BE2C (cell line): Measurements from ENCODE around the gene DENND6B.

Source experiments
- DNase-seq: peaks from one replicate; pipeline ENCODE4 v3.0.0-alpha.2; 2020
- H3K27me3 ChIP-seq: fragments of 250-450 bp; sonication (Bioruptor Pico); 2 replicates; pipeline ENCODE4 v1.5.1; 2020; ENCODE audit warnings: mild to moderate bottlenecking
- H3K36me3 ChIP-seq: fragments of 250-450 bp; sonication (Bioruptor Pico); 2 replicates; pipeline ENCODE4 v1.5.1; 2020; ENCODE audit warnings: mild to moderate bottlenecking
- H3K4me1 ChIP-seq: fragments of 250-450 bp; sonication (Bioruptor Pico); 2 replicates; pipeline ENCODE4 v1.5.1; 2020
- H3K4me3 ChIP-seq: 2 replicates; pipeline ENCODE4 v1.5.1; 2011; ENCODE audit warnings: low read depth, low read length
- H3K9me3 ChIP-seq: fragments of 250-450 bp; sonication (Bioruptor Pico); 2 replicates; pipeline ENCODE4 v1.5.1; 2020
- TF ChIP-seq, protein P1 (sequence below): IDR thresholded peaks from 2 replicates; pipeline ENCODE4 v1.5.1; 2012; ENCODE audit warnings: mild to moderate bottlenecking, low read depth, low read length

DENND6B gene

DNA sequence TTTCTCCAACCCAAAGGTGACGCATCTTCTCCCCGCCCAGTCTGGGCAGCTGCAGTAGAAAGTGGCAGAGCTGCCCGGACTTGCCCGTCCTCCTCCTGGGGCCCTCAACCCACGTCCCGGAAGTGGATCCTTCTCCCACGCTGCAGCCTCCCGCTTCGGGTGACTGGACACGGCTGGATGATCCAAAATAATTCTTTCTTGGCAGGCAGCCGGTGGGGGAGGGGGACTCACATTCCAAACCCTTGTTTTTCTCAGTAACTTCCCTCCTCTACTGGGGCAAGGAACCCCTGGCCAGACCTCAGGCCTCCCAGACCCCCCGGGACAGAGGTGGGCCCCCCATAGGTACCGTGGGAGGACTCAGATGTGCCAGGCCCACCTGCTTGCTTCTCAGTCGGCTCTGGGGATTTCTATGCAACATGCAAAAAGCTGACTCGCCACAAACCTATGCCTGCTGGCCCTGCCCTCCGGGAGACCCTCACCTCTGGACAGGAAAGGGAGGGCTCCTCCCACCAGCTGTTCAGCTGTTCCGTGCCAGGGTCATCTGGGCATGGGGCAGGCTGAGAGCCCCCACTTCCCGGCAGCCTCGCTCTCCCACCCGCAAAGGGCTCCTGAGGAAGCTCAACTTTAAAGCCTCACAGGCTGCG lies 20.8 kb downstream of the DENND6B start:
- Histone ChIP-seq H3K4me3 (peak overlapping the region; percentile 92), H3K27me3 (no peaks in the 10 kb centered on the region), H3K4me1 (peaks cover 61% of the 10 kb centered on the region), H3K36me3 (peaks cover 6% of the 10 kb centered on the region), H3K9me3 (no peaks in the 10 kb centered on the region)
- TF ChIP-seq, protein P1, sequence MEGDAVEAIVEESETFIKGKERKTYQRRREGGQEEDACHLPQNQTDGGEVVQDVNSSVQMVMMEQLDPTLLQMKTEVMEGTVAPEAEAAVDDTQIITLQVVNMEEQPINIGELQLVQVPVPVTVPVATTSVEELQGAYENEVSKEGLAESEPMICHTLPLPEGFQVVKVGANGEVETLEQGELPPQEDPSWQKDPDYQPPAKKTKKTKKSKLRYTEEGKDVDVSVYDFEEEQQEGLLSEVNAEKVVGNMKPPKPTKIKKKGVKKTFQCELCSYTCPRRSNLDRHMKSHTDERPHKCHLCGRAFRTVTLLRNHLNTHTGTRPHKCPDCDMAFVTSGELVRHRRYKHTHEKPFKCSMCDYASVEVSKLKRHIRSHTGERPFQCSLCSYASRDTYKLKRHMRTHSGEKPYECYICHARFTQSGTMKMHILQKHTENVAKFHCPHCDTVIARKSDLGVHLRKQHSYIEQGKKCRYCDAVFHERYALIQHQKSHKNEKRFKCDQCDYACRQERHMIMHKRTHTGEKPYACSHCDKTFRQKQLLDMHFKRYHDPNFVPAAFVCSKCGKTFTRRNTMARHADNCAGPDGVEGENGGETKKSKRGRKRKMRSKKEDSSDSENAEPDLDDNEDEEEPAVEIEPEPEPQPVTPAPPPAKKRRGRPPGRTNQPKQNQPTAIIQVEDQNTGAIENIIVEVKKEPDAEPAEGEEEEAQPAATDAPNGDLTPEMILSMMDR, result no peak
- DNase-seq, result peak; percentile 67

DNA sequence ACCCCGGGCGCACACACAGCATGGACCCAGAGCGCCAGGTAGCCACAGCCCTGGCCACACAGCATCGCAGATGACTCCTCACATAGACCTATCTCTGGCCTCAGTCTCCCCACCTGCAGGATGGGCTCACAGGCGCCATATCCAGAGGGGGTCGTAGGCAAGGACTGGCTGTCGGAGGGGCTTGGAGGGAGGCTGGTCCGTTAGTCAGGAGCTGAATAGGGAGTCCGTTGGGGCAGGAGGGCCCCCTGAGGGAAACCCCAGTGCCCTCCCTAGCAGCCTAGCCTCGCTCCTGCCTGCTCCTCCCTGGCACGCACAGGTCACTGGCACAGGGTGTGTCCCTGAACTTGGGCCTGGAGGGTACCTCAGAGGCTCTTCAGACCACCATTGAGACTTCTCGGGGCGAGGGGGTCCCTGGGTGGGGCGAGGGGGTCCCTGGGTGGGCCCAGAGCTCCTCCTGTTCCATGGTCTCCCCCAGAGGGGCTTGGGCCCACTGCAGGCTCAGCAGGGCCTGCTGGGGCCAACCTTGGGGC lies 21.4 kb downstream of the DENND6B start:
- DNase-seq, result no peak
- H3K9me3 ChIP-seq, result no peaks in the 10 kb centered on the region
- TF ChIP-seq, protein P1, result no peak
- H3K4me3 ChIP-seq, result peak overlapping the region; percentile 92
- peaks cover 9% of the 10 kb centered on the region for H3K36me3 ChIP-seq
- peaks cover 64% of the 10 kb centered on the region for H3K4me1 ChIP-seq
- no peaks in the 10 kb centered on the region for H3K27me3 ChIP-seq

DNA sequence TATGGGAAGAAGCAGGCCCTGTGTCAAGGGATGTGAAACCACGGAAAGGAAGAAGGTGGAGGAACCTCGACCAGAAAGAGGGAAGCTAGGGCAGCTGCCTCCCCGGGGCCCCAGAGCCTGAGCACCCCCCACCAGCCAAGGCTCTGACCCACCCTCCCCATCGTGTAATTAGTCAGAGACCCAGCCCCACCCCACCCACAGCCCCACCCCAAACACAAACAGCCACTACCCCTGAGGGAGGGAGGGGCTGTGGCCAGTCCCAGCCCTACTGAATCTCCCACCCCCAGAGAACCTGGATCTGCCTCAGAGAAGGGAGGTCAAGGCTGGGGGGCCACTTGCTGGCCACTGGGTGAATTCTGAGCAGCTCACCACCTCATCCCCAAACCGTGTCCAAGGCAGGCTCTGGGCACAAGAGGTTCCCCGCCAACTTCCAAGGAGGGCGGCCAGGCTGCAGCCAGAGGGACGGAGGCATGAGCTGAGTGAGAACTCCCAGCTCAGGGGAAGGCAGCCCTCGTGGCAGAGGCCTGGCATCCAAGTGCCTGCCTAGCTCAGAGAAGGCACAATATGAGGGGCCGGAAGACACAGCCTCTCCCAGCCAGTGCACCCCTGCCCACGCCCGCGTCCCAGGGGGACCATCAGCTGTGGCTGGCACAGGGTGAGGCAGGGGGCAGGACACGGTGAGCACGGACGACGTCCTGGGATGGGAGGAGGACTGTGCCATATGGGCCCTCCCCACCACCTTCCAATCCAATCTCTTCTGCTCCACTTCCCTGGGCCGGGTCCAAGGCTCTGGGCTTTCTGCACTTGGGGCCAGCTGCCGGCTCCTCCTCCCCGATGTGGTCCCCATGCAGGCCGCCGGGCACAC lies 22.1 kb downstream of the DENND6B start:
- no peaks in the 10 kb centered on the region for H3K9me3 ChIP-seq
- no peaks in the 10 kb centered on the region for H3K27me3 ChIP-seq
- TF ChIP-seq, protein P1, result no peak
- H3K36me3 ChIP-seq, result peaks cover 9% of the 10 kb centered on the region
- H3K4me1 ChIP-seq, result peaks cover 59% of the 10 kb centered on the region
- no peak for DNase-seq
- H3K4me3 ChIP-seq, result no peak overlapping the region

DNA sequence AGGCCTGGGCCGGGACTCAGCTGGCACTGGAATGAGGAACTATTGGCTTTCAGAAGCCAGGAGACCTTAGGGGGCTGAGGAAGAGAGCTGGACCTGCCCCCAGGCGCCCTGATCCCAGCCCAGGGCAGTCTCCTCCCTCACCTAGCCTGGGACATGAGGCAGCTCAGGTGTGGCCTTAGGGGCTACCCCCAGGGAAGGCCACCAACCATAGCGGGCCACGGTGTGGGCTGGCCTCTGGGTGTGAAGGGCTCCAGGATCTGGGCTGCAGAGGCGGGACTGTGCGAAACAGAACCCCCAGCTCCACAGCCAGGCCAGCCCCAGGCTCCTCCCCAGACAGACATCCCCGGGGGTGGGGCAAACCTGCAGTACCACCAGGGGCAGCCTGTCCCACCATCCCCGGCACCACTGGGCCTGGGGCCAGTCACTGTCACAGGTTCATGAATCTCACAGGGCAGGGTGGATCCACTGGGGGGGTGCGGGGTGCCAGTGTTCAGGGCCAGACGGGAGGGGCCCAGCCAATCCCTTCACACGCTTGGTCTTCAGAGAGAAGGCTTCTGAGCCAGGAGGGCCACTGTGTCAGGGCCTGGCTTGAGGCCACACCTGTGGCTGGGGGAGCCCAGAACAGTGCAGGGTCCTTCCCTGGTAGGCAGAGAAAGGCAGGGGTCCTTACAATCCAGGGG lies 22.8 kb downstream of the DENND6B start:
- peak; percentile 63 for DNase-seq
- TF ChIP-seq, protein P1, result peak; percentile 21
- no peaks in the 10 kb centered on the region for H3K9me3 ChIP-seq
- H3K4me3 ChIP-seq, result no peak overlapping the region
- peaks cover 9% of the 10 kb centered on the region for H3K36me3 ChIP-seq
- H3K27me3 ChIP-seq, result no peaks in the 10 kb centered on the region
- H3K4me1 ChIP-seq, result peaks cover 52% of the 10 kb centered on the region

DNA sequence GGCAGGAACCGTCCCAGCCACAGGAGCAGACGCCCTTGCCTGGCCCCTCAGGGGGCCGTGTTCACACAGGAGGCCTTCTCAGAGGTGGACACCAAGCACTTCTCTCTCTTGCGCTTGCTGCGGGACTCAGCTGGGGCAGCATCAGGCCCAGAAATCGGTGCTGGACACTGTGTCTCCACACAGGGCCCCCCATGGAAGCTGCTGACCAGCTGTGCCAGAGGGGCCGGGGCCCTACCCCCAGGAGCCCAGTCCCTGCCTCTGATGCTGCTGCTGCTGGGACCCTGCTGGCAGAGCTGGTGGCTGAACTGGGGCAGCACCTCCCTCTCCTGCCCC lies 23.3 kb downstream of the DENND6B start:
- Histone ChIP-seq H3K4me3 (no peak overlapping the region), H3K4me1 (peaks cover 50% of the 10 kb centered on the region), H3K27me3 (no peaks in the 10 kb centered on the region), H3K9me3 (no peaks in the 10 kb centered on the region), H3K36me3 (peaks cover 9% of the 10 kb centered on the region)
- DNase-seq, result no peak
- TF ChIP-seq, protein P1, result no peak
